ENCODE data around the gene LRP1-AS.

LRP1-AS gene

GRCh38 chr12:57171668-57172067 is 24.2 kb upstream of the LRP1-AS start:
- Mint-ChIP-seq H3K9me3 (no peaks in the 10 kb centered on the region), H3K36me3 (ENCODE audit: low read depth) (no peaks in the 10 kb centered on the region), H3K4me3 (no peak overlapping the region), H3K4me1 (ENCODE audit: low read depth) (peaks cover 2% of the 10 kb centered on the region), H3K27ac (no peak overlapping the region), H3K27me3 (ENCODE audit: low read depth) (peaks cover 9% of the 10 kb centered on the region)

GRCh38 chr12:57170927-57171326 is 23.5 kb upstream of the LRP1-AS start:
- Mint-ChIP-seq H3K27me3 (ENCODE audit: low read depth) (peaks cover 9% of the 10 kb centered on the region), H3K36me3 (ENCODE audit: low read depth) (no peaks in the 10 kb centered on the region), H3K4me1 (ENCODE audit: low read depth) (peaks cover 6% of the 10 kb centered on the region), H3K9me3 (no peaks in the 10 kb centered on the region), H3K4me3 (no peak overlapping the region), H3K27ac (no peak overlapping the region)

DNA sequence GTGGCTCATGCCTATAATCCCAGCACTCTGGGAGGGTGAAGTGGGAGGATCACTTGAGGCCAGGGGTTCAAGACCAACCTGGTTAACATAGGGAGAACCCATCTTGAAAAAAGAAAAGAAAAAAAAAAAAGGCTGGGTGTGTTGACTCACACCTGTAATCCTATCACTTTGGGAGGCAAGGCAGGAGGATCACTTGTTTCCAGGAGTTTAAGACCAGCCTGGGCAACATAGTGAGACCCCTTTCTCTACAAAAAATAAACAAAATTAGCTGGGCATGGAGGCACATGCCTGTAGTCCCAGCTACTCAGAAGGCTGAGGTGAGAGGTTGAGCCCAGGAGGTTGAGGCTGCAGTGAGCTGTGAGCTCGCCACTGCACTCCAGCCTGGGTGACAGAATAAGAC is 23.0 kb upstream of the LRP1-AS start:
- Mint-ChIP-seq H3K36me3 (ENCODE audit: low read depth) (no peaks in the 10 kb centered on the region), H3K9me3 (no peaks in the 10 kb centered on the region), H3K4me3 (no peak overlapping the region), H3K4me1 (ENCODE audit: low read depth) (peaks cover 6% of the 10 kb centered on the region), H3K27ac (no peak overlapping the region), H3K27me3 (ENCODE audit: low read depth) (peaks cover 9% of the 10 kb centered on the region)

GRCh38 chr12:57169969-57170368 is 22.6 kb upstream of the LRP1-AS start:
- no peaks in the 10 kb centered on the region for H3K36me3 Mint-ChIP-seq (ENCODE audit: low read depth)
- H3K27me3 Mint-ChIP-seq (ENCODE audit: low read depth) = peaks cover 9% of the 10 kb centered on the region

DNA sequence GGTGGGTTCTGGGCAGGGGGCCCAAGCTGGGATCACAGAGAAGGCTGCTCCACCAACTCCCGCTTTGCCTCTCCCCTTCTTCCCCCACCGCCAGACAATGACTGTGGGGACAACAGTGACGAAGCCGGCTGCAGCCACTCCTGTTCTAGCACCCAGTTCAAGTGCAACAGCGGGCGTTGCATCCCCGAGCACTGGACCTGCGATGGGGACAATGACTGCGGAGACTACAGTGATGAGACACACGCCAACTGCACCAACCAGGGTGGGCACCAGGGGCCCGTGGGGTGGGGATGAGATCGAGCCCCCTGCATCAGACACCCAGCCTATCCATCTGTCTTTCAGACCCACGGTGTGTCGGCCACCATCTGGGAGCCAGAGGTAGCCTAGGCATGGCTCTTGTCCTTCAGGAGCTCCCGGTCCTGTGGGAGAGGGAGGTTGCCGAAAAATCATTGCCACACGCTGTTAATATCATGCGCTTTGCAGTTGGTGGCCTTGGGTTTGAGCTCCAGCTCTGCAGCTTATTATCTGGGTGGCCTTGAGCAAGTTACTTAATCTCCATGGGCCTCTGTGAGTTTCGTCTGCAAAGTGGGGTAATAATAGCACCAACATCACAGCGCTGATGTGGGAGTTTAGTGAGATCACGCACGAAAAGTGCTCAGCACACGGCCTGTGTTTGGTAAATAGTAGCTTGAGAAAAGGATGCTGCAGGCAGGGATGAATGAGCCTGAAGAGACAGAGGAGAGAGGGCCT is 21.8 kb upstream of the LRP1-AS start:
- Mint-ChIP-seq H3K4me3 (no peak overlapping the region), H3K27ac (no peak overlapping the region), H3K27me3 (ENCODE audit: low read depth) (peaks cover 9% of the 10 kb centered on the region), H3K36me3 (ENCODE audit: low read depth) (no peaks in the 10 kb centered on the region), H3K9me3 (no peaks in the 10 kb centered on the region), H3K4me1 (ENCODE audit: low read depth) (peaks cover 6% of the 10 kb centered on the region)

More at GRCh38 chr12:57169969-57170368, 22.6 kb upstream of the LRP1-AS start:
- no peaks in the 10 kb centered on the region for H3K9me3 Mint-ChIP-seq
- H3K4me3 Mint-ChIP-seq = no peak overlapping the region
- no peak overlapping the region for H3K27ac Mint-ChIP-seq
- peaks cover 6% of the 10 kb centered on the region for H3K4me1 Mint-ChIP-seq (ENCODE audit: low read depth)

DNA sequence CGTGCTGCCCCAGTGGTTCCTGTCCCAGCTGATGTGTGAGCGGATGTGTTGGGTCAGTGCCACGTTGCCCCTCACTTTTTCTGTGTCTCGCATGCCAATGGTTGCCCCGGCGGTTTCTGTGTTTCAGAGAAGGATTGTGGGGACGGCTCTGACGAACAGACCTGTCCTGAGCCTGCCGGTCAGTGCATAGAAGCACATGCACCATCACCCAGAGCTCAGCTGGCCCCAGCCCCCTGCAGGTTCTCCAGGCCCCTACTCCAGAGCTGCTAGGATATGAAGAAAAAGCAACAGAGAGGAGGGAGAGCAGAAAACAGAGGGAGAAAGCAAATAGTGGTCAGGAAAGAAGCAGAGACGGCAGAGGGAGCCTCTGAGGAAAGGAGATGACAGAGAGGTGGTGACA is 20.6 kb upstream of the LRP1-AS start:
- Mint-ChIP-seq H3K27me3 (ENCODE audit: low read depth) (peaks cover 8% of the 10 kb centered on the region), H3K27ac (no peak overlapping the region), H3K4me3 (no peak overlapping the region), H3K4me1 (ENCODE audit: low read depth) (peaks cover 6% of the 10 kb centered on the region), H3K36me3 (ENCODE audit: low read depth) (no peaks in the 10 kb centered on the region), H3K9me3 (no peaks in the 10 kb centered on the region)

- Mint-ChIP-seq H3K4me3 (no peak overlapping the region), H3K36me3 (ENCODE audit: low read depth) (no peaks in the 10 kb centered on the region), H3K4me1 (ENCODE audit: low read depth) (peaks cover 5% of the 10 kb centered on the region), H3K27me3 (ENCODE audit: low read depth) (peaks cover 4% of the 10 kb centered on the region), H3K9me3 (no peaks in the 10 kb centered on the region), H3K27ac (no peak overlapping the region)
Measured at GRCh38 chr12:57166971-57167371, 19.6 kb upstream of the LRP1-AS start.

GRCh38 chr12:57165741-57166140 is 18.3 kb upstream of the LRP1-AS start:
- no peaks in the 10 kb centered on the region for H3K9me3 Mint-ChIP-seq
- no peak overlapping the region for H3K27ac Mint-ChIP-seq
- H3K4me3 Mint-ChIP-seq = no peak overlapping the region
- no peaks in the 10 kb centered on the region for H3K27me3 Mint-ChIP-seq (ENCODE audit: low read depth)
- H3K36me3 Mint-ChIP-seq (ENCODE audit: low read depth) = no peaks in the 10 kb centered on the region
- peaks cover 5% of the 10 kb centered on the region for H3K4me1 Mint-ChIP-seq (ENCODE audit: low read depth)

DNA sequence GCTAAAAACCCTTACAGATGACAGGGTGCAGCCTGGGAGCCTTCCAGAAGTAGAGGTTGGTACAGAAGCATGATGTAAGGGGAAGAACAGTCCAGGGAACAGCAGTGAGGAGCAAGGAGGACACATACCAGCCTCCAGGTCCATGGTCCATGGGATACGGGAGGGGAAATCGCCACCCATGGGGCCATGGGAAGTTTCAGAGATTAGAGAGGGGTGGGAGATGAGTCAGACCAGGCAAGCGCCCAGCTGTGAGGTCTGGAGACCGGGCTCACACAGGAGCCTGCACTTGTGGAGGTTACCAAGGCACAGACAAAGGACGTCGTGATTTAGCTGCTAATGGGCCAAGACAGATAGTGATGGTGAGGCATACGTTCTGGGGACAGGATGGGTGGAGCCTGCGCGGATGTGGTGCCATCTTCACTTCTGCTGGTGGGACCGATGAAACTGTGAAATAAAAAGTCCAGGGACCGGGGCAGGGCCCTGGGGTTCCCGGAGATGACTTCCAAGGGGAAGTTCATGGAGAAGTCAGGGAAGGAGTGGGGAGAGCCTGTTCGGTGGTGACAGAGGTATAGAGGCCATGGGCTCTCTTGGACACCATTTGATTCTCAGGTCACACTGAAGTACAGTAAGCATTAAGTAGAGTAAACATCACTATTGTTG is 17.7 kb upstream of the LRP1-AS start:
- Mint-ChIP-seq H3K27ac (no peak overlapping the region), H3K36me3 (ENCODE audit: low read depth) (no peaks in the 10 kb centered on the region)

GRCh38 chr12:57164454-57164853 is 17.0 kb upstream of the LRP1-AS start:
- Mint-ChIP-seq H3K27me3 (ENCODE audit: low read depth) (no peaks in the 10 kb centered on the region), H3K4me1 (ENCODE audit: low read depth) (peaks cover 5% of the 10 kb centered on the region), H3K27ac (no peak overlapping the region), H3K36me3 (ENCODE audit: low read depth) (no peaks in the 10 kb centered on the region), H3K4me3 (no peak overlapping the region), H3K9me3 (no peaks in the 10 kb centered on the region)

More for the DNA sequence above, 17.7 kb upstream of the LRP1-AS start:
- H3K9me3 Mint-ChIP-seq = no peaks in the 10 kb centered on the region
- no peaks in the 10 kb centered on the region for H3K27me3 Mint-ChIP-seq (ENCODE audit: low read depth)
- peaks cover 5% of the 10 kb centered on the region for H3K4me1 Mint-ChIP-seq (ENCODE audit: low read depth)
- no peak overlapping the region for H3K4me3 Mint-ChIP-seq

GRCh38 chr12:57162553-57163125 is 15.2 kb upstream of the LRP1-AS start:
- Mint-ChIP-seq H3K4me3 (no peak overlapping the region), H3K27me3 (ENCODE audit: low read depth) (no peaks in the 10 kb centered on the region), H3K9me3 (no peaks in the 10 kb centered on the region), H3K27ac (no peak overlapping the region), H3K36me3 (ENCODE audit: low read depth) (no peaks in the 10 kb centered on the region), H3K4me1 (ENCODE audit: low read depth) (peaks cover 5% of the 10 kb centered on the region)

GRCh38 chr12:57161491-57161890 is 14.1 kb upstream of the LRP1-AS start:
- Mint-ChIP-seq H3K27ac (no peak overlapping the region), H3K27me3 (ENCODE audit: low read depth) (no peaks in the 10 kb centered on the region), H3K4me1 (ENCODE audit: low read depth) (peaks cover 5% of the 10 kb centered on the region), H3K36me3 (ENCODE audit: low read depth) (no peaks in the 10 kb centered on the region), H3K9me3 (no peaks in the 10 kb centered on the region), H3K4me3 (no peak overlapping the region)

- Mint-ChIP-seq H3K27me3 (ENCODE audit: low read depth) (no peaks in the 10 kb centered on the region), H3K4me1 (ENCODE audit: low read depth) (peaks cover 2% of the 10 kb centered on the region), H3K4me3 (no peak overlapping the region), H3K36me3 (ENCODE audit: low read depth) (no peaks in the 10 kb centered on the region), H3K9me3 (no peaks in the 10 kb centered on the region), H3K27ac (no peak overlapping the region)
Measured at GRCh38 chr12:57160741-57161140, 13.3 kb upstream of the LRP1-AS start.

- H3K27ac Mint-ChIP-seq = no peak overlapping the region
- H3K9me3 Mint-ChIP-seq = no peaks in the 10 kb centered on the region
- peaks cover 2% of the 10 kb centered on the region for H3K4me1 Mint-ChIP-seq (ENCODE audit: low read depth)
- no peak overlapping the region for H3K4me3 Mint-ChIP-seq
- H3K27me3 Mint-ChIP-seq (ENCODE audit: low read depth) = peaks cover 4% of the 10 kb centered on the region
- no peaks in the 10 kb centered on the region for H3K36me3 Mint-ChIP-seq (ENCODE audit: low read depth)
Measured at GRCh38 chr12:57160040-57160439, 12.6 kb upstream of the LRP1-AS start.

DNA sequence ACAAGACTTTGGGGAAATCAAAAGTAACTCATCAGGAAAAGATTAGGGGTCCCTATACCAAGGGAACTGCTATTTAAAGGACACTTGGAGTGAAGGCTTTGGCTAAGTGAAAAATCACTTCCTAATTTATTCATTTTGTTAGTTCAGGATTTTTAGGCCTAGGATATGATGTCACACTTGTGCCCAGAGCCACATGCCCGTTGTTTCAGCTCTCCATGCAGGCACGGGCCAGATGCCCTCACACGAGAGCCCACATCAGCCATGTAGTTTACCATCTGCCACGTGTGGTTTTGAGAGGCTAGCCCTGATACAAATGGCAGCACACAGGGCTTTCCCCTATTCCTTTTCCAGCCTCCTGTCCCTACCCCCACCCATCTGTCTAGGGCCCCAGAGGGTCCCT is 11.9 kb upstream of the LRP1-AS start:
- Mint-ChIP-seq H3K27me3 (ENCODE audit: low read depth) (peaks cover 4% of the 10 kb centered on the region), H3K4me3 (no peak overlapping the region), H3K27ac (no peak overlapping the region), H3K4me1 (ENCODE audit: low read depth) (peaks cover 2% of the 10 kb centered on the region), H3K9me3 (no peaks in the 10 kb centered on the region), H3K36me3 (ENCODE audit: low read depth) (no peaks in the 10 kb centered on the region)
